Mononuclear cell (primary cell): Measurements from ENCODE around the gene GSX2. TPM values are rescaled to one million over a fixed set of nuclear protein-coding genes. Genes with fewer than 3 reads are reported as not detected.
A peak's percentile ranks its signal among the peaks of the same experiment; 100 is the strongest.

Experiments
- H3K27me3 ChIP-seq: 2 replicates; pipeline ENCODE4 v1.6.0; 2011; ENCODE audit warnings: low read length, control low read depth; ENCODE audit not compliant: insufficient read depth
- H3K4me1 ChIP-seq: 2 replicates; pipeline ENCODE4 v1.5.1; 2011; ENCODE audit warnings: mild to moderate bottlenecking, low read length, control low read depth; ENCODE audit not compliant: insufficient read depth
- H3K4me3 ChIP-seq: 2 replicates; pipeline ENCODE4 v1.5.1; 2011; ENCODE audit warnings: mild to moderate bottlenecking, low read length, moderate library complexity
- H3K9me3 ChIP-seq: 2 replicates; pipeline ENCODE4 v1.5.1; 2011; ENCODE audit warnings: low read depth, mild to moderate bottlenecking, control low read depth, low read length
- total RNA-seq: library from RNA; depleted of rRNA; stranded (reverse); fragments of >200 nt; gene quantifications from one replicate; pipeline ENCODE4 v1.2.3, GENCODE V29; 2012

Gene GSX2
- total RNA-seq, 1 donor = not detected

DNA sequence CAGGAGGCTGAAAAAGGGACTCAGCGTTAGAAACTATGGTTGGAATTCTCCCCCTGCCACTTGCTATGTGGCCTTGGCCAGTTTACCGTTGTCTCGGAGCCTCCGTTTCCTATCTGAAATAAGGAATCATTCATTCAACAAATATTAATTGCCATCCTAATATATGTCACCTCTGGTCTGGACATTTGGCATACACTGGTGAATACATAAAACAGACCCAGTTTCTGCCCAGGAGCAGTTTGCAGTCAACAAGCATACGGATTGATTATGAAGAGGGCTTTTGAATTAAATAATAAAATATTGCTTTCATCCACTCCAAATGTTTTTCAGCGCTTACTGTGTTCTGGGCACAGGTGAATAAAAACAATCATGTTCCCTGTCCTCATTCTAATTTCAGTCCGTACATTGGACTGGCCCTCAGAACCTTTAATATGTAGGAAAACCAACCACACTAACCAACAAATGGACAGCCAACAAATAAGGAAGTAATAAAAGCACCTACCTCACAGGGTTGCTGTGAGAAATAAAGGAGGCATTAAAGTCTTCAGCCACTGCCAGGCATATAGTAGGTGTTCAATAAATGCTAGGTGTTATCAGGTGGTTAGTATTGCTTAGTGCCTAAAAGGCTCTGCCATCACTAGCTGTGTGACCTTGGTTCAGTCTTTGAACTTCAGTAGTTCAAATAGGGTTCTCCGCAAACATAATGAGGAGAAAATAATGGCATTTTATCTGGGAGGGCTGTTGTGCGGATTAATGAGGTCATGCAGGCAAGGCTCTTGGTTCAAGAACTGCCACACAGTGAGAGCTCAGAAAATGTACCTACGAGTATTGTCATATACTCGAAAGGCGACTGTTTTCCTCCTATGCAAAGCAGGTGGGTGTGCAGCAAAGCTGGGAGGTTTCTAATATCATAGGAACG, 7.3 kb upstream of the GSX2 start:
- peaks cover 24% of the 10 kb centered on the region for H3K4me1 ChIP-seq
- no peaks in the 10 kb centered on the region for H3K9me3 ChIP-seq
- peaks cover 89% of the 10 kb centered on the region for H3K27me3 ChIP-seq

DNA sequence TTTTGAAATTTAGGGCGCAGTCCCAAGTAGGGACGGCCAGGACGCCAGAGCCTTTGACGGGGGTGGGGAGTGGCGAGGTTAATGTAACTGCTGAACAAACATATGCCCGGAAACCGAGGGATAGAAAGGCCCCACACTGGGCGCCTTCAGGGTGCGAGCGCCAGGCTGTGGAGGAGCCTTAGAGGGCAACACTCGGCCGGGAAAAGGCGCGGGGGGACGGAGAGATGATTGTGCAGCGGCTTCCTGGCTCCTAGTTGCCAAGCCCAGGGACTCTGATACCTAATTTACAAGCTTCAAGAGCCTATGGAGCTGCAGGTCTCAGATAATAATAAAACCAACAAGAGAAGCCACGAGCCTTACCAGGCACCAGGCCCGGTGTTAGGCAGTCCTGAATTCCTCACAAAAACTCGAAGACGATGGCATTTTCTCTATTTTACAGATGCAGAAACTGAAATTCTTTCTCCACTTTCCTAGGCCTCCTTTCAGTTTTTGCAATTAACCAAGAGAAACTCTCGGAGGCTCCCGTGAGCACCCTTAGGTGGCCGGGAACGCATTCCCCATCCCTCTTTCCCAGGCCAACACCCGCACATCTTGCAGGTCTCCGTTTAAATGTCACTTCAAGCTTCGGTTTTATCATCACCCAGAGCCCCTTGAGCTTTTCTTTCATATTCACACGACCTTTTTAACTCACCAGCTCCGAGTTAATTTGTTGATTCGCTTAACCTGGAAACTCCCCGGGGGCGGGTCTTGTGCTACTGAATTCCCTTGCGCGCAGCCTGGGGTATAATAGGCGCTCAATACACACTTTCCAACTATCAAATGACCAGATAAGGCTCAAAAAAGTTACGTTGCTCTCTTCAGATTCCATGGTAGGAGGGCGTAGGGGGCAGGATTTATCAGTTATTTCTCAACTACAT, 6.4 kb upstream of the GSX2 start:
- H3K27me3 ChIP-seq = peaks cover 95% of the 10 kb centered on the region
- no peak overlapping the region for H3K4me3 ChIP-seq
- H3K4me1 ChIP-seq = peaks cover 24% of the 10 kb centered on the region
- H3K9me3 ChIP-seq = no peaks in the 10 kb centered on the region

More for the DNA sequence above, 7.3 kb upstream of the GSX2 start:
- peak overlapping the region; percentile 27 for H3K4me3 ChIP-seq

DNA sequence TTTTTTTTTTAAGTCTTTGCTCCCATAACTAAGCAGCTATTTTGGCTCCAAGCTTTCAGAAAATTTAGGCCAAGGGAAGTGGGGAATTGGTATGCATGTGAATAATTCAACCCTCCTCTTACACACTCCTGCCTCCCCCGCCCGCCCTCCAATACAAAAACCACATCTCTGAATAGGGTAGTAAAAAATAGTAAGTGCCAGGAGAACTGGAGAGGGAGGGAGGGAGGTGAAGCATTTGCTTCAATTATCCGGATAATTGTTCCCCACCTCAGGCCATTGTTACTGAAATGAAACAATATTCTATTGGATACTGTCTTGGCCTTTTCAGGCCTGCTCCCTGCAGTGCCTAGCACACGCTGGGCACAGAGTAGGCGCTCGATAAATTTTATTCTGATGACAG, 5.5 kb upstream of the GSX2 start:
- peaks cover 97% of the 10 kb centered on the region for H3K27me3 ChIP-seq
- peaks cover 33% of the 10 kb centered on the region for H3K4me1 ChIP-seq
- H3K9me3 ChIP-seq = no peaks in the 10 kb centered on the region
- H3K4me3 ChIP-seq = no peak overlapping the region

DNA sequence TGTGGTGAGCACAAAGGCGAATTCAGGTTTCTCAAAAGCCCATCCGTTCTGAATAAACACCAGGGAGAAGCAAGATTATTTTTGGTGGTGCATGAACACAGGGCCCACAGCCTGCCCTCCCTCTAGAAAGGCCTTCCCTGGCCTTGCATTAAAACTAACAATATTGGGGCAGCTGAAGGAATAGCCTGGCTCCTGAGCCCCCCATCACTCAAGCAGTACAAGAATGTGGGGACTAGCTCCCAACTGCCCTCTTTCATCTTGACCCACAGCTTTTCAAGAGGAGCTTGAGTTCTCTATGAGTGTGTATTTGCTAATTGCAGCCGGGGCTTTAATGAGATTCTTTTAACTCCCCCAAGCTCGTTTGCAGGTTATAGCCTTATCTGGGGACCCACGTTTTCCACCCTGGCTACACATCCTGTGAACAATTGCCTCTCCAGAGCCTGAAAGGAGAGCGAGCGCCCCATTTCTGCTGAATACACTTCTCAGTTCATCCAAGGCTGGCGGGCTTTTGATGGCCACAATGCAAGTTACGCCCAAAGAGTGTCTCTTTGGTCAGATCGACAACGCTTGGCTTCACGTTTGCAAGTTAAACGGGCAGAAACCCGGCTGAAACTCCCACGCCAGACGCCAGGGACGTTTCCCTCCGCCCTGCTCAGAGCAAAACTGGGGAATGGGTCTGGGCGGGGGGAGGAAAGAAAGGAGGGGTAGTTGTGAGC, 4.7 kb upstream of the GSX2 start:
- Histone ChIP-seq H3K27me3 (peaks cover 99% of the 10 kb centered on the region), H3K4me3 (no peak overlapping the region), H3K9me3 (no peaks in the 10 kb centered on the region), H3K4me1 (peaks cover 38% of the 10 kb centered on the region)

DNA sequence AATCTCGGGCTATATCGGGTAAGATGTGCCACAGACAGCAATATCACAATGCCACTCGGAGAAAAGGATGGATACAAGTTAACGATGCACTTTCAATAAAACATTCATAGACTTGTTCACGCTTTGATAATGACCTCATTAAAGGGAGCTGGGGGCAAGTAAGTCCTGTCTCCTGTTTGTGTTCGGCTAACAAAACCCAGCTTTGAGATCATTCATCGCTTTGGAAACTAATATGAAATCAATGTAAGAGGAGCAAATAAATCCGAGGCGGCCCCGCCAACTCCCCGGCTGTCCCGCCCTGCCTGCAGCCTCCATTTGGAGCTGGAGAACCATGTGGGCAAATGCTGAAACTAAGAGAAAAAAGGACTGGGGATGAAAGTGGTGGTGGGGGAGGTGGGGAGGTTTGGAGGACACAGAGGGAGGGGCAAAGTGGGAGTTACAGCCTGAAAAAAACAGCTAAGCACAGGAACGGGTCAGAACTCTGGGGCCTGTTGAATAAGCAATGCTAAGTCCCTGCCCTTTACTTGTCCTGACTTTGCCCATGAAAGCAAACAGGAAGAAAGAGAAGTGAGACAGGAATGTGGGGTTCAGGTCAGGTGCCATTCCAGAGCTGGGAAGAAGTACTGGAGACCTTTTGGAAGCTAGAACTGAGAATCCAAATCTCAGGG, 3.5 kb upstream of the GSX2 start:
- Histone ChIP-seq H3K4me1 (peaks cover 44% of the 10 kb centered on the region), H3K27me3 (peaks cover 98% of the 10 kb centered on the region), H3K4me3 (no peak overlapping the region), H3K9me3 (no peaks in the 10 kb centered on the region)

DNA sequence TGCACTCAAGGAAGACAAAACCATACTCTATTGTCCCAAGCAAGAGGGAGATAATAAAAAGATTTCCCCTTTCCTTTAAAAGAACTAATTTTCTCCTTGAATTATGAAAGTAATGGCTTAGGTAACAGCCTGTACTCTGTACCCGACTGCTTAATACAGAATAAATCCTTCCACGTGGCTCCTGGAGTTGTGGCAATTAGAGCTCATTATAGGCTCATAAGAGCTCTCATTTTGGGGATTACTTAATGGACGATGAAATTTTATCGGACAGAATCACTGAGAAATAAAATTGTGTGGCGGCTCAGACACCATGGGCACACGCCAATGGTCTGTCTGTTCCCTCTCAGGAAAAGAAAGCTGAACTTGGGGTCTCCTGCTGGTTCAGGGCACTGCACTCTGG, 2.8 kb upstream of the GSX2 start:
- Histone ChIP-seq H3K27me3 (peaks cover 98% of the 10 kb centered on the region), H3K4me1 (peaks cover 41% of the 10 kb centered on the region), H3K4me3 (no peak overlapping the region), H3K9me3 (no peaks in the 10 kb centered on the region)

DNA sequence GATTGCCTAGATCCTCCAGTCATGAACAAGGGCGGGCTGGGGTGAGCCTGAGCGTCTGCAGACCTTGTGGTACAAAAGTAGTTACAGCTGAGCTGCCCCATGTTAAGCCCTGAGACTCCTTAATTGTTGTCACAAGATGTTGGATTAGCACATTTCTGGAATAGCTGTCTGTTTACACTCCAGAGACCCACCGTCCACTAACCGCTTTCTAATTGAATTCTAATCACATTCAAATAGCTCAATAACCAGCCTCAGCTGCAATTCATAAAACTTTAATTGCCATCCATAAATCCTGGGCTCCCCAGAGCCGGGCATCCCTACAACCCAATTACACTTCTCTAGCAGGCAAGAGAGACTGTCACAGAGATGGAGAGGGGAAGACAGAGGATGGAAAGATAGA, 1.6 kb upstream of the GSX2 start:
- no peak overlapping the region for H3K4me3 ChIP-seq
- peaks cover 98% of the 10 kb centered on the region for H3K27me3 ChIP-seq
- H3K4me1 ChIP-seq = peaks cover 35% of the 10 kb centered on the region
- H3K9me3 ChIP-seq = no peaks in the 10 kb centered on the region

DNA sequence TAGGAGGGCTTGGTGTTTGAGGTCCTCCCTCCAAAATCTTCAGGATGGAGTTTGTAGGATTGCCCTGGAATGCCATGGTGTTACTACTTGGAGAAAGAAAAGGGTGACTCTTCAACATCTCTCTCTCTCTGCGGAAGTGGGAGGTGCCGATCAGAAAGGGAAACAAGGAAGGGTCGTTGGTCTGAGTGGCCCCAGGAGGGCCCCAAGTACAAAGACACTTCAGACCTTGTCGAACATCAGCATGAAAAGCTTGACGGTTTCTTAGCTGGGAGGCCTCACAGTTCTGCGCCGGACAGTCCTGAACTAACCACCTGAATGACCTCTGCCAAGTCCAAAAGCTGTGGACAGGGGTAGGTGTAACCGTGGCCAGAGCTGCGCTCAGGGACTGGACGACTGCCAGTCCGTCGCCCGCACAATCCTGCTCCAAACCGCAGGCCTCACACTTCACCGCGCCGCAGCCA, 646 bp upstream of the GSX2 start:
- Histone ChIP-seq H3K4me3 (no peak overlapping the region), H3K27me3 (peaks cover 98% of the 10 kb centered on the region), H3K4me1 (peaks cover 35% of the 10 kb centered on the region), H3K9me3 (no peaks in the 10 kb centered on the region)

DNA sequence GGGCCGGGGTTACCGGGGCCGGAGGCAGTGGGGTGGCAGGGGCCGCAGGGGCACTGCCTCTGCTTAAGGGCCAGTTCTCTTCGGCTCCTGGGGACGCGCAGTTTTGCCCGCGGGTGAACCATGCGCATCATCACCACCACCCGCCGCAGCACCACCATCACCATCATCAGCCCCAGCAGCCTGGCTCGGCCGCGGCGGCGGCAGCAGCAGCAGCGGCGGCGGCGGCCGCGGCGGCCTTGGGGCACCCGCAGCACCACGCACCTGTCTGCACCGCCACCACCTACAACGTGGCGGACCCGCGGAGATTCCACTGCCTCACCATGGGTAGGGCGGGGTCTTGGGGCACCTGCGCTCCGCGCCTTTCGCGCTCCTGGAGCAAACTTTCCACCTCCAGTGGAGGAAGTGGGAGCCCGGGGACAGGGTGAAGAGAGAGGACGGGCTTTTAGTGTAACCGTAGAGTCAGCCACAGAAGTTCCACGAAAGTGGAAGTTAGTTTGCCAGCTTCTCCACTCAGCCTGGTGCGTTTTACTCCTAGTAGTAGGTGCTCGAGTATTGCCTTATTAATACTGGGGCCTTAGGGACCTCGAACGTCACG, 729 bp downstream of the GSX2 start:
- no peak overlapping the region for H3K4me3 ChIP-seq

DNA sequence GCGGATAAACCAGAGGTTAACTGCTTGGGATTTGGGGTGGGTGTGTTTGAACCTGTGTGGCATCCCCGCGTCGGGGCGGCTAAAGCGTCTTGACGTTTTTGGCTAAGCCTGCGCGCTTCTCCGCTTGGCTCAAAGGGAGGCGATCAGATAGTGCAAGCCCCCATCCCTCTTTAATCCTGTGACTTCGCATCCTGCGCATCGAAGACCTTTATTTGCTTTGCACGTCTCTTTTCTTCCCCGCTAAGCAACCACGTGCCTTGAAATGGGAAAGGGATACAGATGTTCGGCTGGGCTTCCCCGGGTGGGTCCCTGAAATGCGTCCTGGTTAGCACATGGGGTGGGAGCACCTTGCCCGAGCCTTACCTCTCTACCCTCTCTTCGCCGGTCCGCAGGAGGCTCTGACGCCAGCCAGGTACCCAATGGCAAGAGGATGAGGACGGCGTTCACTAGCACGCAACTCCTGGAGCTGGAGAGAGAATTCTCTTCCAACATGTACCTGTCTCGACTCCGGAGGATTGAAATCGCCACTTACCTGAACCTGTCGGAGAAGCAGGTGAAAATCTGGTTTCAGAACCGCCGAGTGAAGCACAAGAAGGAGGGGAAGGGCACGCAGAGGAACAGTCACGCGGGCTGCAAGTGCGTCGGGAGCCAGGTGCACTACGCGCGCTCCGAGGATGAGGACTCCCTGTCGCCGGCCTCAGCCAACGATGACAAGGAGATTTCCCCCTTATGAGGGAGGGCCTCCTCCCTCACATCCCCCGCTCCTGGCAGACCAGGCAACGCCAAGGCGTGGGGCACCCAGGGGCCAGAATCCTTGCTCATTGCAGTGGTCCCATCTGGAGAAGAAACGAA, 1.5 kb downstream of the GSX2 start:
- Histone ChIP-seq H3K4me3 (no peak overlapping the region), H3K9me3 (no peaks in the 10 kb centered on the region), H3K27me3 (peaks cover 98% of the 10 kb centered on the region), H3K4me1 (peaks cover 35% of the 10 kb centered on the region)

More for the DNA sequence above, 729 bp downstream of the GSX2 start:
- Histone ChIP-seq H3K27me3 (peaks cover 98% of the 10 kb centered on the region), H3K9me3 (no peaks in the 10 kb centered on the region), H3K4me1 (peaks cover 35% of the 10 kb centered on the region)

DNA sequence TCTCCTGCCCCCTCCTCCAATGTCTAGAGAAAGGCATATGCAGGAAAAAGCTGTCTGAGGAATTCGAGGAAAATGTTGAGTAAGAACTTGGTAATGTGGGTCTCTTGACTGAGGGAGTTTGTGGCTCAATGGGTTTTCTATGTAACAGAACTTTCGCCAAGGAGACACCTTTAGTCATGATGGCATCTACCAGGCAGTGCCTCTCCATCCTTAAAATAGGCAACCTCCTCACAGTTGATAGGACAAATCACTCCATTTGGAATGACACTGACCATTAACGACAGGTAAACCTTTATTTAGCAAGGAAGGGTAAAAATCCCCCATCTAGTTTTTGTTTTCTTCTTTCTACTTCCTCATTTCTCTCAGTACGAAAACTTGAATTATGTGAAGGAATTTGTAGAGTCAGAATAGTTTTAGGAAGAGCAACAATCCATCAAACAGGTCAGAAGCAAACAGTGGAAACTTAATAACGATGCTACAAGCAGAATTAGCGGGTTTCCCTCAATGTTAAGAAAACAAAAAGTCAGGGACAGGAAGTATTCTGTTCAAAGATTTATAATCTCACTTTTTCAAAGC, 2.7 kb downstream of the GSX2 start:
- no peak overlapping the region for H3K4me3 ChIP-seq
- H3K27me3 ChIP-seq = peaks cover 98% of the 10 kb centered on the region
- H3K9me3 ChIP-seq = no peaks in the 10 kb centered on the region
- H3K4me1 ChIP-seq = peaks cover 35% of the 10 kb centered on the region

DNA sequence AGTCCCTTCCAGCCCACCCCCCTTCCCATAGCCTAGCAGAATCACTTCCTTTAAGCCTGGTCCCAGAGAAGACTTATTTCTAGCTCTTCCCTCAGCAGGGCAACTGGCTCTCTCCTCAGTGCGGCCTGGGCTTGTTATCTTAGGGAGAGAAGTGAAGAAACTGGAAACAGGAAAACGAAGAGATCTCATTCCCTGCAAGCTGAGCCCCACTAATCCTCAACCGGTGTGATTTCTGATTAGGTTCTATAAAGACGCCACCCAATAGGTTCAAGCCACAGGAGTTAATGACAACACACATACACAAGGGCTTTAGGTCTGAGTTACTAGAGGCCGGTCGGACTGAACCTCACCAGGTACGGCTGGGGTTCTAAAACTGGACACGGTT, 3.2 kb downstream of the GSX2 start:
- Histone ChIP-seq H3K9me3 (no peaks in the 10 kb centered on the region), H3K4me1 (peaks cover 38% of the 10 kb centered on the region), H3K27me3 (peaks cover 98% of the 10 kb centered on the region), H3K4me3 (no peak overlapping the region)

DNA sequence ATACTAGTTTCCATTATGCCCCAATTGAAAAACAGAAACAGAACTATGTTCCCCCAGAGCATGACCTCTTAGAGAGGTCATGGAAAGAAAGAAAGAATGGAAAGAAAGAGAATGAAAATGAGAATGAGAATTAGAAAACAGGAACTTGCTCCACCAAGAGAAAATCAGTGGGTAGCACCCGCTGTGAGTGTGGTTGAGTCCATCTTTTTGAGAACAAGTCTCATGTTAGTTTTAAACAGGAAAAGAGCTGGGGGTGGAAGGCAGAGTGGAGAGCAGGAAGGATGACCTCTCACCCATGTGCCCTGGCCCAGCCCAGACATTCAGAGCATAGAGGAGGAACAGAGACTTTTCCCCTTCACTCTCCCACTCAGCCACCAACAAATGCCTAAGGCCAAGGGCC, 4.9 kb downstream of the GSX2 start:
- Histone ChIP-seq H3K4me1 (peaks cover 43% of the 10 kb centered on the region), H3K9me3 (no peaks in the 10 kb centered on the region), H3K4me3 (no peak overlapping the region), H3K27me3 (peaks cover 99% of the 10 kb centered on the region)
